Nephron progenitor cell (in vitro differentiated cells): ENCODE results near the gene FLT4.

Source experiments
- DNase-seq: peaks from one replicate; pipeline ENCODE4 v3.0.0; 2021
- H3K27ac Mint-ChIP-seq: 2 replicates; pipeline ENCODE4 v1.8.0; 2021; ENCODE audit warnings: mild to moderate bottlenecking, moderate library complexity, mixed read lengths
- H3K27me3 Mint-ChIP-seq: 2 replicates; pipeline ENCODE4 v1.8.0; 2021; ENCODE audit warnings: mild to moderate bottlenecking, low read depth, mixed read lengths; ENCODE audit not compliant: poor library complexity
- H3K36me3 Mint-ChIP-seq: 2 replicates; pipeline ENCODE4 v1.8.0; 2021; ENCODE audit warnings: low read depth, mixed read lengths
- H3K4me1 Mint-ChIP-seq: 2 replicates; pipeline ENCODE4 v1.8.0; 2021; ENCODE audit warnings: mixed read lengths
- H3K4me3 Mint-ChIP-seq: 2 replicates; pipeline ENCODE4 v1.8.0; 2021; ENCODE audit warnings: mild to moderate bottlenecking, moderate library complexity, mixed read lengths
- H3K9me3 Mint-ChIP-seq: 2 replicates; pipeline ENCODE4 v1.8.0; 2021; ENCODE audit warnings: mild to moderate bottlenecking, moderate library complexity, mixed read lengths
- TF ChIP-seq, protein P1 (sequence below): fragments of 200-600 bp; sonication (generic); IDR thresholded peaks from 2 replicates; pipeline ENCODE4 v1.5.0; 2021; ENCODE audit warnings: antibody characterized with exemption

FLT4 gene

DNA sequence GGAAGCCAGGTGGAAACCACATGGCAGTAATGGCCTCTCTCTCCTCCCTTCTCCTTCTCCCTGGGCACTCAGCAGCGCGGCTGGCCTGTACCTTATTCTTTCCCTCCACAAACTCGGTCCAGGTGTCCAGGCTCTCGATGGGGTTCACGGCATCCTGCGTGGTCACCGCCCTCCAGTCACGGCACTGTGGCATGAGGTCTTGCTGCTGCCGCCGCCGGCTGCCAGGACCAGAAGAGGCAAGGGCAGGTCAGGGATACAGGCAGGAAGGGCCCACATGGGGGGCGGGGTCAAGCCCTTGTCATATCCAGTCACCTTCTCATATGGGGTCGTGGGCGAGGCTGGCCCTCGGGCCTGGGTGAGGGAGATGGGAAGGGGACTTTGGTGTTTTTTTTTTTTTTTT, 25.6 kb downstream of the FLT4 start:
- DNase-seq, result no peak
- Mint-ChIP-seq H3K9me3 (no peaks in the 10 kb centered on the region), H3K27ac (peak overlapping the region; percentile 71), H3K4me3 (no peak overlapping the region), H3K27me3 (peaks cover 18% of the 10 kb centered on the region), H3K36me3 (no peaks in the 10 kb centered on the region), H3K4me1 (peaks cover 21% of the 10 kb centered on the region)
- TF ChIP-seq, protein P1, sequence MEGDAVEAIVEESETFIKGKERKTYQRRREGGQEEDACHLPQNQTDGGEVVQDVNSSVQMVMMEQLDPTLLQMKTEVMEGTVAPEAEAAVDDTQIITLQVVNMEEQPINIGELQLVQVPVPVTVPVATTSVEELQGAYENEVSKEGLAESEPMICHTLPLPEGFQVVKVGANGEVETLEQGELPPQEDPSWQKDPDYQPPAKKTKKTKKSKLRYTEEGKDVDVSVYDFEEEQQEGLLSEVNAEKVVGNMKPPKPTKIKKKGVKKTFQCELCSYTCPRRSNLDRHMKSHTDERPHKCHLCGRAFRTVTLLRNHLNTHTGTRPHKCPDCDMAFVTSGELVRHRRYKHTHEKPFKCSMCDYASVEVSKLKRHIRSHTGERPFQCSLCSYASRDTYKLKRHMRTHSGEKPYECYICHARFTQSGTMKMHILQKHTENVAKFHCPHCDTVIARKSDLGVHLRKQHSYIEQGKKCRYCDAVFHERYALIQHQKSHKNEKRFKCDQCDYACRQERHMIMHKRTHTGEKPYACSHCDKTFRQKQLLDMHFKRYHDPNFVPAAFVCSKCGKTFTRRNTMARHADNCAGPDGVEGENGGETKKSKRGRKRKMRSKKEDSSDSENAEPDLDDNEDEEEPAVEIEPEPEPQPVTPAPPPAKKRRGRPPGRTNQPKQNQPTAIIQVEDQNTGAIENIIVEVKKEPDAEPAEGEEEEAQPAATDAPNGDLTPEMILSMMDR, result no peak

DNA sequence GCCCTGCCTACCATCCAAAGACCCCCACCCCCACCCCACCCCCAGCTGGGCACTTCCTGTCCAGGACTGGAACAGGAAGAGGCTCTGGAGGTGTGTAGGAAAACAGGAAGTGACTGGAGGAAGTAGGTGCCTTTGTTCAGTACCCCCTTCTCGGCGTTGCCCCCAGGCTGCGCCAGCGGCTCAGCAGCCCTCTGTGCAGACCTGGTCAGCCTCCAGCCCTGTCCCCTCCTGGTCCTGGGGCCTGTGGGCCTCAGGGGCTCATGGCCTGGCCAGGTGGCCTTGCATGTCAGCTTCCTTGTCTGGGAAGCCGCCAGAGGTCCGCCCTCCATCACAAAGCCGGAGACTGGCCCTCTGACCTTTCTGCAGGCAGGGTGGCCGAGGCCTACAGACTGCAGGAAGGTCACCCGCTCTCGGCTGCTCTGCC, 26.0 kb downstream of the FLT4 start:
- TF ChIP-seq, protein P1, result no peak
- Mint-ChIP-seq H3K36me3 (no peaks in the 10 kb centered on the region), H3K4me1 (peaks cover 23% of the 10 kb centered on the region), H3K27ac (no peak overlapping the region), H3K27me3 (peaks cover 18% of the 10 kb centered on the region), H3K4me3 (no peak overlapping the region), H3K9me3 (no peaks in the 10 kb centered on the region)
- DNase-seq, result no peak

DNA sequence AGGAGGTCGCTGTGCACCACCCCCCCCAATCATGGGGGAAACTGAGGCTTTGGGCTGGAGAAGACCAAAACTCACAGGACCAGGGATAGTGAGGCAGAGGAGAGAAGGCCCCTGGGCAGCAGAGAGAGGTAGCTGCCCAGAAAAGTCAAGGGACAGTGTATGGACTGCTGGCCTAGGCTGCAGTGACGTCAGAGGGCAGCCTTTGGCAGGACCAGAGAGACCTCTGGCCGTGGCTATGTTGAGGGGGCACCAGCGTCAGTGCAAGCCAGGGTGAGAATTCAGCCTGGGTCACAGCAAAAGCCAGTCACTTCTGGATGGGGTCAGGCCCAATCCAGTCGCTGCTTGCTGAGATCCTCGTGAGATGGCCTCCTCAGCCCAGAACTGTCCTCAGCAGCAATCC, 26.5 kb downstream of the FLT4 start:
- Mint-ChIP-seq H3K27ac (no peak overlapping the region), H3K4me3 (no peak overlapping the region), H3K9me3 (no peaks in the 10 kb centered on the region), H3K4me1 (peaks cover 26% of the 10 kb centered on the region), H3K27me3 (peaks cover 22% of the 10 kb centered on the region), H3K36me3 (no peaks in the 10 kb centered on the region)
- TF ChIP-seq, protein P1, result no peak
- no peak for DNase-seq

- Mint-ChIP-seq H3K36me3 (peaks cover 2% of the 10 kb centered on the region), H3K27ac (no peak overlapping the region), H3K4me1 (peaks cover 26% of the 10 kb centered on the region), H3K9me3 (no peaks in the 10 kb centered on the region), H3K27me3 (peaks cover 24% of the 10 kb centered on the region), H3K4me3 (no peak overlapping the region)
- DNase-seq, result no peak
- TF ChIP-seq, protein P1, result no peak
Measured at GRCh38 chr5:180621311-180621710, 28.1 kb downstream of the FLT4 start.

- Mint-ChIP-seq H3K9me3 (no peaks in the 10 kb centered on the region), H3K27me3 (peaks cover 22% of the 10 kb centered on the region), H3K4me3 (no peak overlapping the region), H3K4me1 (peaks cover 25% of the 10 kb centered on the region), H3K36me3 (peaks cover 4% of the 10 kb centered on the region), H3K27ac (no peak overlapping the region)
- TF ChIP-seq, protein P1, result no peak
- DNase-seq, result no peak
Measured at GRCh38 chr5:180620014-180620413, 29.4 kb downstream of the FLT4 start.

DNA sequence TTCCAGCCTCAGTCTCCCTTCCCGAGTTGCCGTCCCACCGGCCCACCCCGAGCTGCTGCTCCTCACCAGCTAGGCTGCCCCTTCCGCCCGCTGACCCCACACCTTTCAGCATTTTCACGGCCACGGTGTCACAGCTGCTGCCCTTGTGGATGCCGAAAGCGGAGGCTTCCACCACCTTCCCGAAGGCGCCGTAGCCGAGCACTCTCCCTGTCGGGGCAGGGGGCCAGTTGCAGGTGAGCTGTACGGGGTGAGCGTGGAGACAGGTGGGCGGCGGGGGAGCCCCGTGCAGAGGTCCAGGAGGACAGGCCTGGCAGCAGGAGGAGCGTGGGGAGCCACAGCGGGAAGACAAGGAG, 29.9 kb downstream of the FLT4 start:
- no peak overlapping the region for H3K27ac Mint-ChIP-seq
- no peak for DNase-seq
- TF ChIP-seq, protein P1, result no peak
- H3K36me3 Mint-ChIP-seq, result peaks cover 4% of the 10 kb centered on the region
- peak overlapping the region; percentile 61 for H3K4me3 Mint-ChIP-seq
- H3K27me3 Mint-ChIP-seq, result peaks cover 22% of the 10 kb centered on the region
- peaks cover 25% of the 10 kb centered on the region for H3K4me1 Mint-ChIP-seq
- H3K9me3 Mint-ChIP-seq, result no peaks in the 10 kb centered on the region
